Left ventricle myocardium inferior (tissue), 1 donor: Measurements from ENCODE around the gene LSM3. TPM values are rescaled to one million over a fixed set of nuclear protein-coding genes. Genes with fewer than 3 reads are reported as not detected.

Experiments used
- DNase-seq: peaks from one replicate; pipeline ENCODE4 v3.0.0-alpha.2; 2020
- H3K27ac ChIP-seq: fragments of 200-600 bp; replicated peaks from 2 replicates; pipeline ENCODE4 v1.8.0; 2021
- H3K27me3 ChIP-seq: fragments of 200-600 bp; 2 replicates; pipeline ENCODE4 v1.8.0; 2021; ENCODE audit warnings: low read depth
- H3K36me3 ChIP-seq: fragments of 200-600 bp; 2 replicates; pipeline ENCODE4 v1.8.0; 2021
- H3K4me1 ChIP-seq: fragments of 200-600 bp; 2 replicates; pipeline ENCODE4 v1.8.0; 2021
- H3K4me3 ChIP-seq: fragments of 200-600 bp; 2 replicates; pipeline ENCODE4 v1.8.0; 2021; ENCODE audit warnings: mild to moderate bottlenecking, moderate library complexity
- H3K9me3 ChIP-seq: fragments of 200-600 bp; replicated peaks from 2 replicates; pipeline ENCODE4 v1.8.0; 2021
- intact Hi-C: fragments of 100-400 bp; cut with micrococcal nuclease; formaldehyde crosslinking; loops from one replicate; pipeline ENCODE4 v1.11.0; 2022
- total RNA-seq: library from RNA; stranded (reverse); fragmentation: NEBNext Ultra II Directional; extraction: Animal tissue kit (Norgen Biotek cat#: 25700); gene quantifications from one replicate; pipeline ENCODE4 v1.2.1, GENCODE V29; 2021
- TF ChIP-seq, protein P1 (sequence below): fragments of 200-600 bp; IDR thresholded peaks from 2 replicates; pipeline ENCODE4 v1.8.0; 2021; ENCODE audit warnings: antibody characterized with exemption, mild to moderate bottlenecking, borderline replicate concordance
- donor health status: DM: no; HTN: yes; CAD: no; lungs with severe emphysema.

LSM3 gene
- total RNA-seq, 1 donor from 2014 or later, result 16.8 TPM

DNA sequence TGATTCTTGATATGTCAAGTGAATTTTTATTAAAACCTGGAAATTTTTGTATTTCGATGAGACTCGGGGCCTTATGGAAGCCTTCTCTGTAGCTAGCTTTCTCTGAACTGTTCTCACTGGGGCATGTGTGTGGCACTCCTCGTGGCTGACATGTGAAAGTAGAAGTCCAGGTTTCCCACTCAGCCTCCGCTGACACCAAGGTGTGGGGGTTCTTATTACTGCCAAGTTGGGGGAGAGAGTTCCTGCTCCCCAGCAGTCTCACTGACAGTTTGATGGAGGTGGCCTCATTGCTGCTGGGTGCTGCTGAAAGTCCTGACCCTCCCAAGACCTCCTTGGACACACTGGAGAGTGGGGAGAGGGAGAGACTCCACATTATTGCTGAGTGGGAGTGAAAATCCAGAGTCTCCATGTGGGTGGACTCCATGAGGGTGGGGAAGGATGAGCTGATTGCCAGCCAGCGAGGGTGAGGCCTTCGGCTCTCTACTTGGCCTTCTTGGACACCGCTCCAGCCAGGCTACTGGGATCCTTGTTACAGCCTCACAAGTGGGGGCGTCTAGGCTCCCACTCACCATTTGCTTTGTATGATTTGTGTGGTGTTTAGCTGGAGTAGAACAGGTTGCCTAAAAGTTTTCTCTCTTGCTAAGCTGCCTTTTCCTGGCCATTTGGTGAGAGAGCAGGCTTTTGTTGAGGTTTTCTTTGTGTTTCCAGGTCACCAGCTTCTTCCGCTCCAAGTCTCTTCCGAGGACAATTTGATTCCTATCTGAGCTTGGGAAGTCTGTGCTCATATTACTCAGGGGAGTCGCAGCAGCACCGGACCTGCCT lies 64.1 kb downstream of the LSM3 start:
- peaks cover 7% of the 10 kb centered on the region for H3K9me3 ChIP-seq
- H3K4me1 ChIP-seq, result peaks cover 4% of the 10 kb centered on the region
- intact Hi-C loops, result no loop called here
- DNase-seq, result no peak
- H3K27ac ChIP-seq, result no peak overlapping the region
- H3K36me3 ChIP-seq, result no peaks in the 10 kb centered on the region
- TF ChIP-seq, protein P1, sequence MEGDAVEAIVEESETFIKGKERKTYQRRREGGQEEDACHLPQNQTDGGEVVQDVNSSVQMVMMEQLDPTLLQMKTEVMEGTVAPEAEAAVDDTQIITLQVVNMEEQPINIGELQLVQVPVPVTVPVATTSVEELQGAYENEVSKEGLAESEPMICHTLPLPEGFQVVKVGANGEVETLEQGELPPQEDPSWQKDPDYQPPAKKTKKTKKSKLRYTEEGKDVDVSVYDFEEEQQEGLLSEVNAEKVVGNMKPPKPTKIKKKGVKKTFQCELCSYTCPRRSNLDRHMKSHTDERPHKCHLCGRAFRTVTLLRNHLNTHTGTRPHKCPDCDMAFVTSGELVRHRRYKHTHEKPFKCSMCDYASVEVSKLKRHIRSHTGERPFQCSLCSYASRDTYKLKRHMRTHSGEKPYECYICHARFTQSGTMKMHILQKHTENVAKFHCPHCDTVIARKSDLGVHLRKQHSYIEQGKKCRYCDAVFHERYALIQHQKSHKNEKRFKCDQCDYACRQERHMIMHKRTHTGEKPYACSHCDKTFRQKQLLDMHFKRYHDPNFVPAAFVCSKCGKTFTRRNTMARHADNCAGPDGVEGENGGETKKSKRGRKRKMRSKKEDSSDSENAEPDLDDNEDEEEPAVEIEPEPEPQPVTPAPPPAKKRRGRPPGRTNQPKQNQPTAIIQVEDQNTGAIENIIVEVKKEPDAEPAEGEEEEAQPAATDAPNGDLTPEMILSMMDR, result no peak
- peaks cover 96% of the 10 kb centered on the region for H3K27me3 ChIP-seq
- H3K4me3 ChIP-seq, result no peak overlapping the region

DNA sequence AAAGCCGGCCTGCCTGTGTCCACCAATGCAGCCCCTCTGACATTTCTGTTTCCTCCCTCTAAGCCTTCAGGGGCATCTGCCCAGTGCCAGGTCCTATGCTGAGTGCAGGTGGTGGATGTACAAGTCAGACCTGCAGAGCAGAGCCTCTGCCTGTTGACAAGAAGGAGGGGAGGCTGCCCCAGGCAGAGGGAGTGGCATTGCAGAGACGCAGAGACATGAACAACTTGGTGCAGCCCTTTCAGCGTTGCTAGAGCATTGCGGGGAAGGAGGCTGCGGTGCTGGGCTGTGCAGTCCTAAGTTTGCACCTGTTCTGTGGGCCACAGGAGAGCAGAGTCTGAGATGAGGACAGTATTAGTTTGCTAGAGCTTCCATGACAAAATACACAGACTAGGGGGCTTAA lies 65.2 kb downstream of the LSM3 start:
- TF ChIP-seq, protein P1, result no peak
- Histone ChIP-seq H3K9me3 (peaks cover 7% of the 10 kb centered on the region), H3K4me1 (no peaks in the 10 kb centered on the region), H3K27me3 (peaks cover 96% of the 10 kb centered on the region), H3K27ac (no peak overlapping the region), H3K4me3 (no peak overlapping the region), H3K36me3 (no peaks in the 10 kb centered on the region)
- DNase-seq, result no peak
- intact Hi-C loops, result no loop called here

DNA sequence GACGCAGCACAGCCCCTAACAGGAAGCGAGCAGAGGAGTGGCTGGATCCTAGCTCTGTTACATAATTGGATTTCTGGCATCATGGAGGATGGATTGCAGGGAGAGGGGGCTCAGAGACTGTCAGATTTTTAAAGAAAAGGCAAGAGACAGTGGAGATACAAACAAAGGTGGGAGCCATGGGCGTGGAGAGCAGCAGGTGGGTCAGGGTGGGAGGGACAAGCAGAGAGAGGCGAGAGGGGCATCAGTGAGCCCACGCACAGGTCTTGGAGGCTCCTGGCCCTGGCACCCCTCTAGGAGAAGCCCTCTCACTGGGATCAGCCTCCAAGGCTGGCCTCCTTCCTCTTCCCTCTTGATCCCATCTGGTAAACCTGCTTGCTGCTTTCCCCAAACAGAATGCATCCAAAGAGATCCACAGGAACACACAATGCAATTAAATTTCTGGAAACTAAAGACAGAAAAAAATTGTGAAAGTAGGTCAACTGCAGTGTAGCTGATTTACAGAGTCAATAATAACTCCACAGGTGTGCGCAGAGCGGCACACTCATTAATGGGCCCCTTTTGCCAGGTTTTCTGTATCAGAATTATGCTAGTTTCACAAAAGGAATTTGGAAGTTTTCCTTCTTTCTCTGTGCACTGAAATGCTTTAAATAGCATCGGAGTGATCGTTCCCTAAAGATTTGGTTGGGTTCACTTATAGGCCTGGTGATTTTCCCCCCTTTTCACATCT lies 66.1 kb downstream of the LSM3 start:
- no peaks in the 10 kb centered on the region for H3K4me1 ChIP-seq
- intact Hi-C loops, result no loop called here
- no peak for DNase-seq
- no peak overlapping the region for H3K27ac ChIP-seq
- H3K27me3 ChIP-seq, result peaks cover 98% of the 10 kb centered on the region
- H3K9me3 ChIP-seq, result peaks cover 7% of the 10 kb centered on the region
- no peak overlapping the region for H3K4me3 ChIP-seq
- H3K36me3 ChIP-seq, result no peaks in the 10 kb centered on the region
- TF ChIP-seq, protein P1, result no peak

DNA sequence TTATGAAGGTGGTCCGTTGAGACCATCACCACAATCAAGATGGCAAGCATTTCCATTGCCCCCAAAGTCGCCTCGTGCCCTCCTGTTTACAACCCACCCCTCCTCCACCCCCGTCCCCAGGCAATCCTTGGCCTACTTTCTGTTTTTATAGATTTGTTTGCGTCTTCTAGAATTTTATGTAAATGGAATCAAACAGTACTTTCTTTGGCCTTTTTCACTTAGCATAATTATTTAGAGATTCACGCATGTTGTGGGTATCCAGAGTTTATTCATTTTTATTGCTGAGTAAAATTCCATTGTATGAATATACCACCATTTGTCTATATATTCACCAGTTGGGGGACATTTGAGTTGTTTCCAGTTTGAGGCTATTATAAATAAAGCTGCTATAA lies 66.6 kb downstream of the LSM3 start:
- Histone ChIP-seq H3K9me3 (peaks cover 7% of the 10 kb centered on the region), H3K36me3 (no peaks in the 10 kb centered on the region), H3K4me3 (no peak overlapping the region), H3K27ac (no peak overlapping the region), H3K27me3 (peaks cover 98% of the 10 kb centered on the region), H3K4me1 (no peaks in the 10 kb centered on the region)
- DNase-seq, result no peak
- intact Hi-C loops, result no loop called here
- TF ChIP-seq, protein P1, result no peak

DNA sequence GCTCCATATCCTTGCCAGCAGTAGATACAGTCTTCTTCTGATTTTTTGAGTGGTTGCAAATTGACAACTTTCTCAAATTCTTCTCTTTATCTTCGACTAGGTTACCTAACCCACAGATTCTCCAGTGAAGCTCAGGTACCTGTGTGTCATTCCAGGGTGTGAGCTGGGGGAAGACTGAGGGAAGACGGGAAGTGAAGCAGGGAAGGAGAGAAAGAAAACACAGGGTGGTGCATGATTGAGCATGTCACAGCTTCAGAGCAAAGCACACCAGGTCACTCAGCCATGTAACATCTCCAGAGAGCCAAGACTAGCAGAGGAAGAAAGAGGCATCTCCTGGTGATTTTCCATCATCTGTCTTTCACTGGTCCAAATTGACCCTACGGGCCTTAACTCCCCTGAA lies 67.2 kb downstream of the LSM3 start:
- DNase-seq, result no peak
- H3K4me3 ChIP-seq, result no peak overlapping the region
- peaks cover 7% of the 10 kb centered on the region for H3K9me3 ChIP-seq
- no peaks in the 10 kb centered on the region for H3K36me3 ChIP-seq
- no peaks in the 10 kb centered on the region for H3K4me1 ChIP-seq
- intact Hi-C loops, result no loop called here
- TF ChIP-seq, protein P1, result no peak
- peaks cover 98% of the 10 kb centered on the region for H3K27me3 ChIP-seq
- H3K27ac ChIP-seq, result no peak overlapping the region
